GM23338 (cell line): ENCODE results near the gene RPEL1. TPM values are rescaled to one million over a fixed set of nuclear protein-coding genes. Genes with fewer than 3 reads are reported as not detected.
A peak's percentile ranks its signal among the peaks of the same experiment; 100 is the strongest.

Experiments used
- ATAC-seq: fragments of 200-7000 bp; cut with Tn5 transposase; 3 replicates; pipeline ENCODE4 v1.9.1; 2020
- DNase-seq: peaks from one replicate; pipeline ENCODE4 v3.0.0-alpha.2; 2015; ENCODE audit warnings: low spot score
- H2AFZ ChIP-seq: fragments of 200-600 bp; sonication (generic); 2 replicates; pipeline ENCODE4 v1.8.0; 2016; ENCODE audit warnings: antibody characterized with exemption, mild to moderate bottlenecking, moderate library complexity
- H3F3A ChIP-seq: fragments of 200-600 bp; sonication (generic); replicated peaks from 2 replicates; pipeline ENCODE4 v1.8.0; 2017; ENCODE audit warnings: antibody characterized with exemption, mixed run types, low read depth
- H3K27ac ChIP-seq: fragments of 200-600 bp; sonication (generic); 2 replicates; pipeline ENCODE4 v1.6.1; 2016; ENCODE audit warnings: low read depth
- H3K27me3 ChIP-seq: fragments of 200-600 bp; sonication (generic); 2 replicates; pipeline ENCODE4 v1.8.0; 2016; ENCODE audit warnings: mild to moderate bottlenecking, mixed run types, moderate library complexity; ENCODE audit not compliant: insufficient read depth
- H3K36me3 ChIP-seq: fragments of 200-600 bp; sonication (generic); 2 replicates; pipeline ENCODE4 v1.8.0; 2016; ENCODE audit warnings: mild to moderate bottlenecking; ENCODE audit not compliant: insufficient read depth
- H3K4me1 ChIP-seq: fragments of 200-600 bp; sonication (generic); 2 replicates; pipeline ENCODE4 v1.8.0; 2016; ENCODE audit warnings: mild to moderate bottlenecking, moderate library complexity; ENCODE audit not compliant: insufficient read depth
- H3K4me2 ChIP-seq: fragments of 200-600 bp; sonication (generic); 2 replicates; pipeline ENCODE4 v1.7.1; 2017; ENCODE audit warnings: mixed run types
- H3K4me3 ChIP-seq: fragments of 200-600 bp; sonication (generic); 2 replicates; pipeline ENCODE4 v1.6.1; 2016; ENCODE audit warnings: mixed run types
- H3K79me2 ChIP-seq: fragments of 200-600 bp; sonication (generic); replicated peaks from 2 replicates; pipeline ENCODE4 v1.8.0; 2017; ENCODE audit warnings: mild to moderate bottlenecking; ENCODE audit not compliant: insufficient read depth
- H3K9me2 ChIP-seq: fragments of 200-600 bp; sonication (generic); 2 replicates; pipeline ENCODE4 v1.8.0; 2017; ENCODE audit not compliant: insufficient read depth
- H4K20me1 ChIP-seq: fragments of 200-600 bp; sonication (generic); replicated peaks from 2 replicates; pipeline ENCODE4 v1.8.0; 2017; ENCODE audit warnings: mild to moderate bottlenecking; ENCODE audit not compliant: insufficient read depth
- H3K27ac Mint-ChIP-seq: 2 replicates; pipeline ENCODE4 v1.8.0; 2020; ENCODE audit warnings: inconsistent platforms, mild to moderate bottlenecking, moderate library complexity, mixed read lengths
- H3K27me3 Mint-ChIP-seq: 3 replicates; pipeline ENCODE4 v1.8.0; 2022; ENCODE audit warnings: low read depth, mild to moderate bottlenecking, moderate library complexity, mixed read lengths, inconsistent platforms; ENCODE audit not compliant: insufficient read depth, poor library complexity
- H3K36me3 Mint-ChIP-seq: 3 replicates; pipeline ENCODE4 v1.8.0; 2021; ENCODE audit warnings: low read depth, mild to moderate bottlenecking, inconsistent platforms, moderate library complexity, mixed read lengths
- H3K4me1 Mint-ChIP-seq: 3 replicates; pipeline ENCODE4 v1.8.0; 2020; ENCODE audit warnings: mild to moderate bottlenecking, inconsistent platforms, mixed read lengths
- H3K4me3 Mint-ChIP-seq: 3 replicates; pipeline ENCODE4 v1.8.0; 2021; ENCODE audit warnings: moderate library complexity, mild to moderate bottlenecking, inconsistent platforms, mixed read lengths
- H3K9me3 Mint-ChIP-seq: 3 replicates; pipeline ENCODE4 v1.8.0; 2020; ENCODE audit warnings: moderate library complexity, mild to moderate bottlenecking, inconsistent platforms, mixed read lengths
- EZH2 ChIP-seq: fragments of 200-600 bp; sonication (generic); IDR thresholded peaks from one replicate; pipeline ENCODE4 v1.8.0; 2017; ENCODE audit warnings: antibody characterized with exemption, mild to moderate bottlenecking, low read depth; ENCODE audit not compliant: unreplicated experiment
- EZH2phosphoT487 ChIP-seq: fragments of 200-600 bp; sonication (generic); IDR thresholded peaks from one replicate; pipeline ENCODE4 v1.8.1; 2018; ENCODE audit warnings: antibody characterized with exemption; ENCODE audit not compliant: unreplicated experiment
- NANOG ChIP-seq: IDR thresholded peaks from 2 replicates; pipeline ENCODE4 v1.6.1; 2016; ENCODE audit warnings: antibody characterized with exemption, borderline replicate concordance
- POLR2AphosphoS5 ChIP-seq: IDR thresholded peaks from 2 replicates; pipeline ENCODE4 v1.6.1; 2016; ENCODE audit warnings: antibody characterized with exemption, low read depth
- ZNF331 ChIP-seq: fragments of 250-450 bp; sonication (Bioruptor Pico); IDR thresholded peaks from 2 replicates; pipeline ENCODE4 v1.5.0; 2020; ENCODE audit warnings: low read depth, mild to moderate bottlenecking, moderate library complexity
- polyA plus RNA-seq: library from polyadenylated mRNA; unstranded; fragments of >200 nt; fragmentation: Nextera tagmentation; extraction: Ambion mirVana; gene quantifications from 2 replicates; pipeline ENCODE4 v1.2.1, GENCODE V29; 2016
- total RNA-seq: library from RNA; depleted of rRNA; stranded (reverse); fragments of >200 nt; shearing (Covaris generic); gene quantifications from 2 replicates; pipeline ENCODE4 v1.2.3, GENCODE V29; 2014
- TF ChIP-seq, protein P1 (sequence below): fragments of 250-450 bp; sonication (Bioruptor Pico); IDR thresholded peaks from 2 replicates; pipeline ENCODE4 v1.5.0; 2020; ENCODE audit warnings: mild to moderate bottlenecking, moderate library complexity
- TF ChIP-seq, protein P2 (sequence below), 2 experiments: fragments of 200-600 bp in 1 of 2; sonication (generic) in 1 of 2; conservative IDR thresholded peaks; 2 replicates each; pipeline versions ENCODE4 v1.5.1 to v1.6.1; 2016 to 2017; ENCODE audit warnings: antibody characterized with exemption in 2 of 2, low read depth in 2 of 2, mild to moderate bottlenecking in 2 of 2, moderate library complexity in 1 of 2
- TF ChIP-seq, protein P3 (sequence below): IDR thresholded peaks from one replicate; pipeline ENCODE4 v1.6.1; 2018; ENCODE audit warnings: antibody characterized with exemption; ENCODE audit not compliant: unreplicated experiment
- TF ChIP-seq, protein P4 (sequence below): IDR thresholded peaks from 2 replicates; pipeline ENCODE4 v1.6.1; 2016; ENCODE audit warnings: antibody characterized with exemption

RPEL1 gene
- total and polyA plus RNA-seq, 2 experiments from 2014 or later = not detected

DNA sequence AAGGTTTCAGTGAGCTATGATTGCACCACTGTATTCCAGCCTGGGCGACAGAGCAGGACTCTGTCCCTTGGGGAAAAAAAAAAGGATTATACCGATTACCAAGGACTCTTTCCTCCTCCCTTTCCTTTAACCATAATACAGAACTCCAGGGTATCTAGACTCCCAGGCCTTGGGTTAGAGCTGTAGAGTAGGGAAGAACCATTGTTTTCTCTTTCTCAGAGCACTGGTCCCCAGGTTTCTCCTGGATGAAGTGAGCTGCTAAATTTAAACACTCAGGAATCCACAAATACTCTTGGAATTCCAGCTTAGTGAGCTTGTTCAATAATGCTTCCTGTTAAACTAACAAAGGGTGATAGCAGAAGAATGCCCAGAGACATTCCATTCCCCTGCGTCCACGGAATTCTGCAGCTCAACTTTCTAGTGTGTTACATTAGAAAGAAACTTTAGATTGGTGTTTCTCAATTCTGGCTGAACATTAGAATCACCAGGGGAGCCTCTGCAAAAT lies 14.6 kb upstream of the RPEL1 start:
- Histone ChIP-seq H3K27ac (peak overlapping the region; percentile 94), H3K9me2 (no peaks in the 10 kb centered on the region), H3K4me1 (peaks cover 6% of the 10 kb centered on the region), H3K36me3 (no peaks in the 10 kb centered on the region), H3K79me2 (no peaks in the 10 kb centered on the region), H2AFZ (no peak overlapping the region), H4K20me1 (no peaks in the 10 kb centered on the region), H3F3A (peaks cover 5% of the 10 kb centered on the region; the same call in 1 of the 2 replicates), H3K27me3 (no peaks in the 10 kb centered on the region), H3K4me2 (peak overlapping the region; percentile 3; the same call in 1 of the 2 replicates), H3K4me3 (no peak overlapping the region)
- Mint-ChIP-seq H3K36me3 (no peaks in the 10 kb centered on the region), H3K27ac (peak overlapping the region; percentile 75; the same call in 1 of the 2 replicates), H3K4me3 (no peak overlapping the region), H3K4me1 (peaks cover 20% of the 10 kb centered on the region), H3K9me3 (no peaks in the 10 kb centered on the region; the same call in 2 of the 3 replicates), H3K27me3 (peaks cover 9% of the 10 kb centered on the region)
- TF ChIP-seq, protein P1, sequence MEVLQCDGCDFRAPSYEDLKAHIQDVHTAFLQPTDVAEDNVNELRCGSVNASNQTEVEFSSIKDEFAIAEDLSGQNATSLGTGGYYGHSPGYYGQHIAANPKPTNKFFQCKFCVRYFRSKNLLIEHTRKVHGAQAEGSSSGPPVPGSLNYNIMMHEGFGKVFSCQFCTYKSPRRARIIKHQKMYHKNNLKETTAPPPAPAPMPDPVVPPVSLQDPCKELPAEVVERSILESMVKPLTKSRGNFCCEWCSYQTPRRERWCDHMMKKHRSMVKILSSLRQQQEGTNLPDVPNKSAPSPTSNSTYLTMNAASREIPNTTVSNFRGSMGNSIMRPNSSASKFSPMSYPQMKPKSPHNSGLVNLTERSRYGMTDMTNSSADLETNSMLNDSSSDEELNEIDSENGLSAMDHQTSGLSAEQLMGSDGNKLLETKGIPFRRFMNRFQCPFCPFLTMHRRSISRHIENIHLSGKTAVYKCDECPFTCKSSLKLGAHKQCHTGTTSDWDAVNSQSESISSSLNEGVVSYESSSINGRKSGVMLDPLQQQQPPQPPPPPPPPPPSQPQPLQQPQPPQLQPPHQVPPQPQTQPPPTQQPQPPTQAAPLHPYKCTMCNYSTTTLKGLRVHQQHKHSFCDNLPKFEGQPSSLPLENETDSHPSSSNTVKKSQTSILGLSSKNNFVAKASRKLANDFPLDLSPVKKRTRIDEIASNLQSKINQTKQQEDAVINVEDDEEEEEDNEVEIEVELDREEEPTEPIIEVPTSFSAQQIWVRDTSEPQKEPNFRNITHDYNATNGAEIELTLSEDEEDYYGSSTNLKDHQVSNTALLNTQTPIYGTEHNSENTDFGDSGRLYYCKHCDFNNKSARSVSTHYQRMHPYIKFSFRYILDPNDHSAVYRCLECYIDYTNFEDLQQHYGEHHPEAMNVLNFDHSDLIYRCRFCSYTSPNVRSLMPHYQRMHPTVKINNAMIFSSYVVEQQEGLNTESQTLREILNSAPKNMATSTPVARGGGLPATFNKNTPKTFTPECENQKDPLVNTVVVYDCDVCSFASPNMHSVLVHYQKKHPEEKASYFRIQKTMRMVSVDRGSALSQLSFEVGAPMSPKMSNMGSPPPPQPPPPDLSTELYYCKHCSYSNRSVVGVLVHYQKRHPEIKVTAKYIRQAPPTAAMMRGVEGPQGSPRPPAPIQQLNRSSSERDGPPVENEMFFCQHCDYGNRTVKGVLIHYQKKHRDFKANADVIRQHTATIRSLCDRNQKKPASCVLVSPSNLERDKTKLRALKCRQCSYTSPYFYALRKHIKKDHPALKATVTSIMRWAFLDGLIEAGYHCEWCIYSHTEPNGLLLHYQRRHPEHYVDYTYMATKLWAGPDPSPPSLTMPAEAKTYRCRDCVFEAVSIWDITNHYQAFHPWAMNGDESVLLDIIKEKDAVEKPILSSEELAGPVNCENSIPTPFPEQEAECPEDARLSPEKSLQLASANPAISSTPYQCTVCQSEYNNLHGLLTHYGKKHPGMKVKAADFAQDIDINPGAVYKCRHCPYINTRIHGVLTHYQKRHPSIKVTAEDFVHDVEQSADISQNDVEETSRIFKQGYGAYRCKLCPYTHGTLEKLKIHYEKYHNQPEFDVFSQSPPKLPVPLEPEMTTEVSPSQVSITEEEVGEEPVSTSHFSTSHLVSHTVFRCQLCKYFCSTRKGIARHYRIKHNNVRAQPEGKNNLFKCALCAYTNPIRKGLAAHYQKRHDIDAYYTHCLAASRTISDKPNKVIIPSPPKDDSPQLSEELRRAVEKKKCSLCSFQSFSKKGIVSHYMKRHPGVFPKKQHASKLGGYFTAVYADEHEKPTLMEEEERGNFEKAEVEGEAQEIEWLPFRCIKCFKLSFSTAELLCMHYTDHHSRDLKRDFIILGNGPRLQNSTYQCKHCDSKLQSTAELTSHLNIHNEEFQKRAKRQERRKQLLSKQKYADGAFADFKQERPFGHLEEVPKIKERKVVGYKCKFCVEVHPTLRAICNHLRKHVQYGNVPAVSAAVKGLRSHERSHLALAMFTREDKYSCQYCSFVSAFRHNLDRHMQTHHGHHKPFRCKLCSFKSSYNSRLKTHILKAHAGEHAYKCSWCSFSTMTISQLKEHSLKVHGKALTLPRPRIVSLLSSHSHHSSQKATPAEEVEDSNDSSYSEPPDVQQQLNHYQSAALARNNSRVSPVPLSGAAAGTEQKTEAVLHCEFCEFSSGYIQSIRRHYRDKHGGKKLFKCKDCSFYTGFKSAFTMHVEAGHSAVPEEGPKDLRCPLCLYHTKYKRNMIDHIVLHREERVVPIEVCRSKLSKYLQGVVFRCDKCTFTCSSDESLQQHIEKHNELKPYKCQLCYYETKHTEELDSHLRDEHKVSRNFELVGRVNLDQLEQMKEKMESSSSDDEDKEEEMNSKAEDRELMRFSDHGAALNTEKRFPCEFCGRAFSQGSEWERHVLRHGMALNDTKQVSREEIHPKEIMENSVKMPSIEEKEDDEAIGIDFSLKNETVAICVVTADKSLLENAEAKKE (CRISPR knock-in tag) = peak; percentile 70
- TF ChIP-seq, protein P2, sequence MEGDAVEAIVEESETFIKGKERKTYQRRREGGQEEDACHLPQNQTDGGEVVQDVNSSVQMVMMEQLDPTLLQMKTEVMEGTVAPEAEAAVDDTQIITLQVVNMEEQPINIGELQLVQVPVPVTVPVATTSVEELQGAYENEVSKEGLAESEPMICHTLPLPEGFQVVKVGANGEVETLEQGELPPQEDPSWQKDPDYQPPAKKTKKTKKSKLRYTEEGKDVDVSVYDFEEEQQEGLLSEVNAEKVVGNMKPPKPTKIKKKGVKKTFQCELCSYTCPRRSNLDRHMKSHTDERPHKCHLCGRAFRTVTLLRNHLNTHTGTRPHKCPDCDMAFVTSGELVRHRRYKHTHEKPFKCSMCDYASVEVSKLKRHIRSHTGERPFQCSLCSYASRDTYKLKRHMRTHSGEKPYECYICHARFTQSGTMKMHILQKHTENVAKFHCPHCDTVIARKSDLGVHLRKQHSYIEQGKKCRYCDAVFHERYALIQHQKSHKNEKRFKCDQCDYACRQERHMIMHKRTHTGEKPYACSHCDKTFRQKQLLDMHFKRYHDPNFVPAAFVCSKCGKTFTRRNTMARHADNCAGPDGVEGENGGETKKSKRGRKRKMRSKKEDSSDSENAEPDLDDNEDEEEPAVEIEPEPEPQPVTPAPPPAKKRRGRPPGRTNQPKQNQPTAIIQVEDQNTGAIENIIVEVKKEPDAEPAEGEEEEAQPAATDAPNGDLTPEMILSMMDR (conservative IDR thresholded peaks at IDR 0.05; ENCODE audit: low read depth in 2 of 2) = no peak
- TF ChIP-seq EZH2phosphoT487 (no peak), POLR2AphosphoS5 (no peak), EZH2 (no peak), ZNF331 (CRISPR knock-in tag) (no peak), NANOG (peak; percentile 84)
- TF ChIP-seq, protein P3, sequence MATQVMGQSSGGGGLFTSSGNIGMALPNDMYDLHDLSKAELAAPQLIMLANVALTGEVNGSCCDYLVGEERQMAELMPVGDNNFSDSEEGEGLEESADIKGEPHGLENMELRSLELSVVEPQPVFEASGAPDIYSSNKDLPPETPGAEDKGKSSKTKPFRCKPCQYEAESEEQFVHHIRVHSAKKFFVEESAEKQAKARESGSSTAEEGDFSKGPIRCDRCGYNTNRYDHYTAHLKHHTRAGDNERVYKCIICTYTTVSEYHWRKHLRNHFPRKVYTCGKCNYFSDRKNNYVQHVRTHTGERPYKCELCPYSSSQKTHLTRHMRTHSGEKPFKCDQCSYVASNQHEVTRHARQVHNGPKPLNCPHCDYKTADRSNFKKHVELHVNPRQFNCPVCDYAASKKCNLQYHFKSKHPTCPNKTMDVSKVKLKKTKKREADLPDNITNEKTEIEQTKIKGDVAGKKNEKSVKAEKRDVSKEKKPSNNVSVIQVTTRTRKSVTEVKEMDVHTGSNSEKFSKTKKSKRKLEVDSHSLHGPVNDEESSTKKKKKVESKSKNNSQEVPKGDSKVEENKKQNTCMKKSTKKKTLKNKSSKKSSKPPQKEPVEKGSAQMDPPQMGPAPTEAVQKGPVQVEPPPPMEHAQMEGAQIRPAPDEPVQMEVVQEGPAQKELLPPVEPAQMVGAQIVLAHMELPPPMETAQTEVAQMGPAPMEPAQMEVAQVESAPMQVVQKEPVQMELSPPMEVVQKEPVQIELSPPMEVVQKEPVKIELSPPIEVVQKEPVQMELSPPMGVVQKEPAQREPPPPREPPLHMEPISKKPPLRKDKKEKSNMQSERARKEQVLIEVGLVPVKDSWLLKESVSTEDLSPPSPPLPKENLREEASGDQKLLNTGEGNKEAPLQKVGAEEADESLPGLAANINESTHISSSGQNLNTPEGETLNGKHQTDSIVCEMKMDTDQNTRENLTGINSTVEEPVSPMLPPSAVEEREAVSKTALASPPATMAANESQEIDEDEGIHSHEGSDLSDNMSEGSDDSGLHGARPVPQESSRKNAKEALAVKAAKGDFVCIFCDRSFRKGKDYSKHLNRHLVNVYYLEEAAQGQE = no peak
- TF ChIP-seq, protein P4, sequence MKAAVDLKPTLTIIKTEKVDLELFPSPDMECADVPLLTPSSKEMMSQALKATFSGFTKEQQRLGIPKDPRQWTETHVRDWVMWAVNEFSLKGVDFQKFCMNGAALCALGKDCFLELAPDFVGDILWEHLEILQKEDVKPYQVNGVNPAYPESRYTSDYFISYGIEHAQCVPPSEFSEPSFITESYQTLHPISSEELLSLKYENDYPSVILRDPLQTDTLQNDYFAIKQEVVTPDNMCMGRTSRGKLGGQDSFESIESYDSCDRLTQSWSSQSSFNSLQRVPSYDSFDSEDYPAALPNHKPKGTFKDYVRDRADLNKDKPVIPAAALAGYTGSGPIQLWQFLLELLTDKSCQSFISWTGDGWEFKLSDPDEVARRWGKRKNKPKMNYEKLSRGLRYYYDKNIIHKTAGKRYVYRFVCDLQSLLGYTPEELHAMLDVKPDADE = 0 out of 2 replicates have a peak, but pooled peaks have one; percentile 35
- DNase-seq (peak; percentile 95), ATAC-seq (peak; percentile 88)
